OCI-LY7 (cell line): Measurements from ENCODE around the gene CFAP74.

Experiments used
- CTCF ChIP-seq: fragments of 200-600 bp; sonication (generic); conservative IDR thresholded peaks from 2 replicates; pipeline ENCODE4 v1.5.1; 2014; ENCODE audit warnings: mild to moderate bottlenecking, antibody characterized with exemption, low read length, moderate library complexity, mixed read lengths
- EZH2phosphoT487 ChIP-seq: fragments of 200-600 bp; sonication (generic); IDR thresholded peaks from 2 replicates; pipeline ENCODE4 v1.6.1; 2018; ENCODE audit warnings: low read depth, borderline replicate concordance, mild to moderate bottlenecking, mixed run types, antibody characterized with exemption, low read length, moderate library complexity, mixed read lengths

- TF ChIP-seq CTCF (no peak), EZH2phosphoT487 (no peak)
Observed at GRCh38 chr1:2020310-2020655, 16.7 kb upstream of the CFAP74 start.
